ENCODE data around the gene HSD3B7. TPM values are rescaled to one million over a fixed set of nuclear protein-coding genes. Genes with fewer than 3 reads are reported as not detected.

HSD3B7 gene
- total and polyA plus RNA-seq, 2 of the 4 experiments (the other 2 are of a cell fraction): 8.5 to 11.3 TPM

GRCh38 chr16:31003744-31004143 lies 18.7 kb downstream of the HSD3B7 start:
- CTCF ChIA-PET: no interaction called here

More at GRCh38 chr16:31003744-31004143, 18.7 kb downstream of the HSD3B7 start:
- Histone ChIP-seq H3K4me3 (ENCODE audit: insufficient read depth, low read depth, low read length) (no peak overlapping the region), H2BK15ac (ENCODE audit: low read depth, low read length) (no peak overlapping the region), H3K27ac (ENCODE audit: insufficient read depth, low read length) (no peak overlapping the region), H3K27me3 (ENCODE audit: control insufficient read depth, insufficient read depth, low read length) (no peaks in the 10 kb centered on the region), H2AFZ (replicated peaks; ENCODE audit: low read length, poor library complexity) (no peak overlapping the region), H3K4me2 (ENCODE audit: low read depth, low read length) (no peak overlapping the region), H3K23ac (ENCODE audit: low read depth, low read length) (no peak overlapping the region), H3K18ac (ENCODE audit: low read depth, low read length) (no peak overlapping the region), H4K91ac (ENCODE audit: insufficient read depth, low read depth, low read length) (no peak overlapping the region), H2BK120ac (ENCODE audit: low read depth, low read length) (no peak overlapping the region), H3K79me1 (ENCODE audit: low read depth in 1 of 2, low read length in 2 of 2) (peaks cover 0 to 35% of the 10 kb centered on the region in 2 experiments; a peak in 2 of 4 replicates), H3K9me1 (ENCODE audit: insufficient read depth, low read length) (peaks cover 9% of the 10 kb centered on the region), H3K4ac (ENCODE audit: low read depth, low read length) (no peak overlapping the region), H2AK5ac (ENCODE audit: low read depth, low read length) (no peak overlapping the region), H3K36me3 (ENCODE audit: control insufficient read depth, insufficient read depth, low read length) (peaks cover 1% of the 10 kb centered on the region; the same call in 1 of the 2 replicates), H3K9ac (ENCODE audit: low read depth, low read length) (no peak overlapping the region), H2BK20ac (ENCODE audit: low read depth, low read length) (no peak overlapping the region), H3K9me3 (ENCODE audit: control insufficient read depth, insufficient read depth, low read length) (no peaks in the 10 kb centered on the region), H3K14ac (replicated peaks; ENCODE audit: low read depth, low read length) (no peak overlapping the region), H4K5ac (ENCODE audit: low read depth, low read length) (no peak overlapping the region), H3K4me1 (ENCODE audit: control insufficient read depth, insufficient read depth, low read length) (peaks cover 25% of the 10 kb centered on the region), H3K56ac (ENCODE audit: extremely low read depth, insufficient read depth, low read length) (no peak overlapping the region), H2AK9ac (replicated peaks; ENCODE audit: low read depth, low read length, poor library complexity) (no peak overlapping the region), H2BK5ac (ENCODE audit: low read depth, low read length, poor library complexity, severe bottlenecking) (no peak overlapping the region), H4K8ac (ENCODE audit: low read depth in 2 of 2, low read length in 2 of 2) (no peak overlapping the region), H4K20me1 (ENCODE audit: insufficient read depth, low read length) (no peaks in the 10 kb centered on the region)
- dilution Hi-C loops (cut with HindIII; ENCODE audit: low sequenced_read_pairs, unreplicated experiment): no loop called here
- POLR2A ChIA-PET (ENCODE audit: unreplicated experiment): no interaction called here
- ATAC-seq (ENCODE audit: low read depth) (no peak), DNase-seq (no peak)
- no TSS peak for BruUV-seq (replicated peaks)
- no CpG with 5 or more reads among the region's 6 CpGs for WGBS, 2 experiments (ENCODE audit: extremely low coverage in 2 of 2, insufficient read length in 1 of 2)
- intact Hi-C loops (cut with micrococcal nuclease): no loop called here
- in situ Hi-C loops (cut with MboI; ENCODE audit: low sequenced_read_pairs): no loop called here
- TF ChIP-seq, protein P1, sequence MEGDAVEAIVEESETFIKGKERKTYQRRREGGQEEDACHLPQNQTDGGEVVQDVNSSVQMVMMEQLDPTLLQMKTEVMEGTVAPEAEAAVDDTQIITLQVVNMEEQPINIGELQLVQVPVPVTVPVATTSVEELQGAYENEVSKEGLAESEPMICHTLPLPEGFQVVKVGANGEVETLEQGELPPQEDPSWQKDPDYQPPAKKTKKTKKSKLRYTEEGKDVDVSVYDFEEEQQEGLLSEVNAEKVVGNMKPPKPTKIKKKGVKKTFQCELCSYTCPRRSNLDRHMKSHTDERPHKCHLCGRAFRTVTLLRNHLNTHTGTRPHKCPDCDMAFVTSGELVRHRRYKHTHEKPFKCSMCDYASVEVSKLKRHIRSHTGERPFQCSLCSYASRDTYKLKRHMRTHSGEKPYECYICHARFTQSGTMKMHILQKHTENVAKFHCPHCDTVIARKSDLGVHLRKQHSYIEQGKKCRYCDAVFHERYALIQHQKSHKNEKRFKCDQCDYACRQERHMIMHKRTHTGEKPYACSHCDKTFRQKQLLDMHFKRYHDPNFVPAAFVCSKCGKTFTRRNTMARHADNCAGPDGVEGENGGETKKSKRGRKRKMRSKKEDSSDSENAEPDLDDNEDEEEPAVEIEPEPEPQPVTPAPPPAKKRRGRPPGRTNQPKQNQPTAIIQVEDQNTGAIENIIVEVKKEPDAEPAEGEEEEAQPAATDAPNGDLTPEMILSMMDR (conservative IDR thresholded peaks at IDR 0.05; ENCODE audit: low read depth, low read length): no peak
- no peak for TF ChIP-seq NFE2L2 (IDR thresholded peaks at IDR 0.05; ENCODE audit: low read depth, low read length)
- TF ChIP-seq, protein P2, sequence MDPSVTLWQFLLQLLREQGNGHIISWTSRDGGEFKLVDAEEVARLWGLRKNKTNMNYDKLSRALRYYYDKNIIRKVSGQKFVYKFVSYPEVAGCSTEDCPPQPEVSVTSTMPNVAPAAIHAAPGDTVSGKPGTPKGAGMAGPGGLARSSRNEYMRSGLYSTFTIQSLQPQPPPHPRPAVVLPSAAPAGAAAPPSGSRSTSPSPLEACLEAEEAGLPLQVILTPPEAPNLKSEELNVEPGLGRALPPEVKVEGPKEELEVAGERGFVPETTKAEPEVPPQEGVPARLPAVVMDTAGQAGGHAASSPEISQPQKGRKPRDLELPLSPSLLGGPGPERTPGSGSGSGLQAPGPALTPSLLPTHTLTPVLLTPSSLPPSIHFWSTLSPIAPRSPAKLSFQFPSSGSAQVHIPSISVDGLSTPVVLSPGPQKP (IDR thresholded peaks at IDR 0.05; ENCODE audit: borderline replicate concordance, low read depth, low read length): no peak
- no peak for TF ChIP-seq BHLHE40 (IDR thresholded peaks at IDR 0.05; ENCODE audit: low read depth, low read length)
- TF ChIP-seq FOS (IDR thresholded peaks at IDR 0.05; ENCODE audit: low read depth, low read length): no peak
- TF ChIP-seq CEBPB (IDR thresholded peaks at IDR 0.05; ENCODE audit: low read depth, low read length): no peak
- no peak for TF ChIP-seq MAZ (IDR thresholded peaks at IDR 0.05; ENCODE audit: borderline replicate concordance, low read depth, low read length)
- no peak for TF ChIP-seq SMC3 (IDR thresholded peaks at IDR 0.05; ENCODE audit: low read depth, low read length)
- TF ChIP-seq RFX5 (IDR thresholded peaks at IDR 0.05; ENCODE audit: low read depth, low read length): no peak
- TF ChIP-seq RCOR1 (IDR thresholded peaks at IDR 0.05; ENCODE audit: insufficient replicate concordance, low read length): no peak
- TF ChIP-seq, protein P3, sequence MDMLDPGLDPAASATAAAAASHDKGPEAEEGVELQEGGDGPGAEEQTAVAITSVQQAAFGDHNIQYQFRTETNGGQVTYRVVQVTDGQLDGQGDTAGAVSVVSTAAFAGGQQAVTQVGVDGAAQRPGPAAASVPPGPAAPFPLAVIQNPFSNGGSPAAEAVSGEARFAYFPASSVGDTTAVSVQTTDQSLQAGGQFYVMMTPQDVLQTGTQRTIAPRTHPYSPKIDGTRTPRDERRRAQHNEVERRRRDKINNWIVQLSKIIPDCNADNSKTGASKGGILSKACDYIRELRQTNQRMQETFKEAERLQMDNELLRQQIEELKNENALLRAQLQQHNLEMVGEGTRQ (IDR thresholded peaks at IDR 0.05; ENCODE audit: low read depth, low read length): no peak
- no peak for TF ChIP-seq MXI1 (IDR thresholded peaks at IDR 0.05; ENCODE audit: borderline replicate concordance, low read depth, low read length)
- TF ChIP-seq MAFK (IDR thresholded peaks at IDR 0.05; ENCODE audit: low read depth, low read length): no peak
- TF ChIP-seq RAD21 (IDR thresholded peaks at IDR 0.05; ENCODE audit: low read length): no peak
